Measurements from ENCODE around the gene CETP. TPM values are rescaled to one million over a fixed set of nuclear protein-coding genes. Genes with fewer than 3 reads are reported as not detected.

CETP gene
- total RNA-seq, 4 donors from 2014 or later = 0.58 to 2.8 TPM; not detected in 2

GRCh38 chr16:57019746-57020145, 58.0 kb downstream of the CETP start:
- H3K36me3 ChIP-seq = no peaks in the 10 kb centered on the region
- H3K4me1 ChIP-seq = no peaks in the 10 kb centered on the region
- TF ChIP-seq POLR2A (IDR thresholded peaks at IDR 0.05) (no peak), CTCF (IDR thresholded peaks at IDR 0.05) (no peak)
- intact Hi-C loops (cut with DNase I; ENCODE audit: low total_unique reads) = no loop called here
- H3K9me3 ChIP-seq = no peaks in the 10 kb centered on the region
- H3K4me3 ChIP-seq = no peak overlapping the region
- no peak overlapping the region for H3K27ac ChIP-seq
- no peak for DNase-seq
- H3K27me3 ChIP-seq = no peaks in the 10 kb centered on the region

DNA sequence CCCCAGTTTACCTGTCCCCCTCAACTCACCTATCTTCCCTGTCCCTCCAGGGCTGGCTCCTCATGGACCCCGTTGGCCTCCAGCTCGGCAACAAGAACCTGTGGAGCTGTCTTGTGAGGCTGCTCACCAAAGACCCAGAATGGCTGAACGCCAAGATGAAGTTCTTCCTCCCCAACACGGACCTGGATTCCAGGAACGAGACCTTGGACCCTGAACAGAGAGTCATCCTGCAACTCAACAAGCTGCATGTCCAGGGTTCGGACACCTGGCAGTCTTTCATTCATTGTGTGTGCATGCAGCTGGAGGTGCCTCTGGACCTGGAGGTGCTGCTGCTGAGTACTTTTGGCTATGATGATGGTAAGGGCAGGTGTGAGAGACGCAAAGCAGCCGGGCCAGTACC, 58.9 kb downstream of the CETP start:
- no peak for TF ChIP-seq POLR2A (IDR thresholded peaks at IDR 0.05)
- no peak for TF ChIP-seq CTCF (IDR thresholded peaks at IDR 0.05)
- no peak for DNase-seq
- Histone ChIP-seq H3K36me3 (no peaks in the 10 kb centered on the region), H3K4me3 (no peak overlapping the region), H3K4me1 (no peaks in the 10 kb centered on the region), H3K27me3 (no peaks in the 10 kb centered on the region), H3K9me3 (no peaks in the 10 kb centered on the region), H3K27ac (no peak overlapping the region)
- intact Hi-C loops (cut with DNase I; ENCODE audit: low total_unique reads) = no loop called here

DNA sequence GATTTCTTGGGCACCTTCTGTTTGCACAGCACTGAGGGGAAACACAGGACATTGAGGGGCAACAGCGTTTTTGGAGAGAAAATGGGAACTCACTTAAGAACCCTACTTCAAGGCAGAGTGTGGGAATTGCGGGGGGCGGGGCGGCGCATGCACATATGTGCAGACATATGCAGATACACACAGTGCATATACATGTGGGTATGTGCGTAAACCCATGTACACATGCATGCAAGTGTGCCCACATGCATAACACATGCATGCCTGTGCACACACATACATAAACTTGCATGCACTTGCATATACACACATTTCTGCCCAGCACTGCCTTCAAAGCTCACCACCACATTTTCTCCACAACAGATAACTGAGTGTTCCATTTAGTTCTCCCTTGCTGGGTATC, 60.0 kb downstream of the CETP start:
- DNase-seq = no peak
- Histone ChIP-seq H3K4me3 (no peak overlapping the region), H3K4me1 (no peaks in the 10 kb centered on the region), H3K27me3 (no peaks in the 10 kb centered on the region), H3K9me3 (no peaks in the 10 kb centered on the region), H3K27ac (no peak overlapping the region), H3K36me3 (no peaks in the 10 kb centered on the region)
- intact Hi-C loops (cut with DNase I; ENCODE audit: low total_unique reads) = no loop called here
- TF ChIP-seq POLR2A (IDR thresholded peaks at IDR 0.05) = no peak
- no peak for TF ChIP-seq CTCF (IDR thresholded peaks at IDR 0.05)

DNA sequence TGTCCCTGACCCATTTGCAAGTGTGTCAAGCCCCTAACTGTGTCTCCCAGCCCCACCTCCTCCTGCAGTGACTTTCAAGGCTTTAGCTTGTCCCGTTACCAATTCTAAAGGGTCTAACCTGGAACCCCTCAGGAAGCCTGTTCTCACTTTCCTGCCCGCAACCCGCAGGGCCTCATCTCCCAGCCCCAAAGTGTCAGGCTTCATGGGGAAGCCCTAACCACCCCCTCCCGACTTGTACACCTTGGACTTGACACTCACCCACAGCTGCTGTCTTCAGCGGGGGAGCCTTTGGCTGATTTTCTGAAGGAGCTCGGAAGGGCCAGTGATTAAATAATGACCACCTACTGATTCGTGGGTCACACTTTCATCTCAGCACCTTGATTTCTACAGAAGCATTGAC, 60.7 kb downstream of the CETP start:
- Histone ChIP-seq H3K27ac (no peak overlapping the region), H3K36me3 (no peaks in the 10 kb centered on the region), H3K9me3 (no peaks in the 10 kb centered on the region), H3K4me1 (no peaks in the 10 kb centered on the region), H3K27me3 (no peaks in the 10 kb centered on the region), H3K4me3 (no peak overlapping the region)
- intact Hi-C loops (cut with DNase I; ENCODE audit: low total_unique reads) = no loop called here
- DNase-seq = no peak
- TF ChIP-seq CTCF (IDR thresholded peaks at IDR 0.05) (no peak), POLR2A (IDR thresholded peaks at IDR 0.05) (no peak)

- TF ChIP-seq CTCF (IDR thresholded peaks at IDR 0.05) (no peak), POLR2A (IDR thresholded peaks at IDR 0.05) (no peak)
- no peak for DNase-seq
- H3K36me3 ChIP-seq = no peaks in the 10 kb centered on the region
- no peak overlapping the region for H3K27ac ChIP-seq
- no peak overlapping the region for H3K4me3 ChIP-seq
- intact Hi-C loops (cut with DNase I; ENCODE audit: low total_unique reads) = no loop called here
- H3K9me3 ChIP-seq = no peaks in the 10 kb centered on the region
- H3K27me3 ChIP-seq = no peaks in the 10 kb centered on the region
- H3K4me1 ChIP-seq = no peaks in the 10 kb centered on the region
Measured at GRCh38 chr16:57023541-57024249, 61.9 kb downstream of the CETP start.

Measured in uterus (tissue), 4 donors.